Thoracic aorta (tissue), 2 donors: ENCODE results near the gene UGCG. TPM values are rescaled to one million over a fixed set of nuclear protein-coding genes. Genes with fewer than 3 reads are reported as not detected.

Source experiments
- ATAC-seq: fragments of 150-250 bp; one replicate; pipeline ENCODE4 v1.8.0; 2017; ENCODE audit warnings: low read depth; ENCODE audit not compliant: insufficient number of reproducible peaks, low FRiP score
- DNase-seq: peaks from one replicate; pipeline ENCODE4 v3.0.0-alpha.2; 2020; ENCODE audit warnings: low spot score
- H3K27ac ChIP-seq, 2 donors: fragments of 200-600 bp; sonication (generic); 1 replicate in 1 of 2; 2 replicates in 1 of 2; pipeline ENCODE4 v1.5.1; 2016; ENCODE audit warnings: mild to moderate bottlenecking in 2 of 2, moderate library complexity in 2 of 2
- H3K27me3 ChIP-seq: fragments of 200-600 bp; sonication (generic); replicated peaks from 2 replicates; pipeline ENCODE4 v1.6.0; 2016; ENCODE audit warnings: mild to moderate bottlenecking; ENCODE audit not compliant: insufficient read depth
- H3K36me3 ChIP-seq: fragments of 200-600 bp; sonication (generic); one replicate; pipeline ENCODE4 v1.5.1; 2016
- H3K4me1 ChIP-seq, 2 donors: fragments of 200-600 bp; sonication (generic); 1 replicate in 1 of 2; 2 replicates in 1 of 2; pipeline versions ENCODE4 v1.5.1 to v1.6.0; 2016; ENCODE audit warnings: low read depth in 2 of 2, mild to moderate bottlenecking in 1 of 2; ENCODE audit not compliant: control insufficient read depth in 1 of 2
- H3K4me3 ChIP-seq: fragments of 200-600 bp; sonication (generic); 2 replicates; pipeline ENCODE4 v1.5.1; 2016; ENCODE audit warnings: mild to moderate bottlenecking
- H3K9me3 ChIP-seq: fragments of 200-600 bp; sonication (generic); 2 replicates; pipeline ENCODE4 v1.5.1; 2016
- CTCF ChIP-seq: fragments of 200-600 bp; sonication (generic); IDR thresholded peaks from one replicate; pipeline ENCODE4 v1.5.1; 2019; ENCODE audit warnings: antibody characterized with exemption
- total RNA-seq, 2 donors: library from RNA; depleted of rRNA; stranded (reverse); fragments of >200 nt; gene quantifications; one replicate each; pipeline versions ENCODE4 v1.1.0 to v1.2.3, GENCODE V29; 2016

UGCG gene
- total RNA-seq, 2 donors from 2014 or later: 17.9 to 87.8 TPM

- Histone ChIP-seq H3K4me3 (no peak overlapping the region), H3K27ac (no peak overlapping the region), H3K36me3 (no peaks in the 10 kb centered on the region), H3K9me3 (no peaks in the 10 kb centered on the region), H3K4me1 (no peaks in the 10 kb centered on the region), H3K27me3 (no peaks in the 10 kb centered on the region)
- DNase-seq (no peak), ATAC-seq (no peak)
- TF ChIP-seq CTCF: no peak
Measured at GRCh38 chr9:111980398-111980797, 83.8 kb downstream of the UGCG start.

- no peak overlapping the region for H3K27ac ChIP-seq
Measured at GRCh38 chr9:111983484-111983908, 86.9 kb downstream of the UGCG start.

GRCh38 chr9:111984086-111984802, 87.6 kb downstream of the UGCG start:
- no peak overlapping the region for H3K27ac ChIP-seq
- H3K4me3 ChIP-seq: no peak overlapping the region
- H3K9me3 ChIP-seq: no peaks in the 10 kb centered on the region
- H3K4me1 ChIP-seq: no peaks in the 10 kb centered on the region
- ATAC-seq (no peak), DNase-seq (no peak)
- no peaks in the 10 kb centered on the region for H3K27me3 ChIP-seq
- no peaks in the 10 kb centered on the region for H3K36me3 ChIP-seq
- no peak for TF ChIP-seq CTCF

More at GRCh38 chr9:111983484-111983908, 86.9 kb downstream of the UGCG start:
- H3K4me1 ChIP-seq: no peaks in the 10 kb centered on the region
- ATAC-seq: no peak
- H3K9me3 ChIP-seq: no peaks in the 10 kb centered on the region
- DNase-seq: no peak
- TF ChIP-seq CTCF: no peak
- no peaks in the 10 kb centered on the region for H3K36me3 ChIP-seq
- H3K27me3 ChIP-seq: no peaks in the 10 kb centered on the region
- H3K4me3 ChIP-seq: no peak overlapping the region

Other genes starting within 250 kb of the UGCG start
- 10 to 100 TPM; 66.1 to 93.1 TPM for gene GNG10, start 235.2 kb upstream of the UGCG start, total RNA-seq
- gene SHOC1, start 101.9 kb upstream of the UGCG start, total RNA-seq: not detected